ENCODE measurements around the gene PCK2. TPM values are rescaled to one million over a fixed set of nuclear protein-coding genes. Genes with fewer than 3 reads are reported as not detected.

Gene PCK2
- total RNA-seq, 2 experiments from 2014 or later, result 49.6 to 54.9 TPM

GRCh38 chr14:24110060-24110459 is 15.9 kb downstream of the PCK2 start:
- ChIA-PET POLR2A (interaction anchor here (0.8 to 6.7 kb wide), 7 partner anchors 16 to 85 kb away, joined by 3 to 89 read pairs (median 12); partner anchors contain the start of genes IRF9, PCK2, PSME2 and RNF31), CTCF (interaction anchor here (0.6 to 9.5 kb wide), 16 partner anchors 9 to 640 kb away, joined by 3 to 315 read pairs (median 4); partner anchors contain the start of genes IRF9, NGDN, PCK2 and PSME1)
- H3K27me3 Mint-ChIP-seq (ENCODE audit: low read depth), result no peaks in the 10 kb centered on the region
- no peak overlapping the region for H3K27ac Mint-ChIP-seq
- no peaks in the 10 kb centered on the region for H3K9me3 Mint-ChIP-seq (ENCODE audit: insufficient read depth)
- no peak for ATAC-seq
- H3K36me3 Mint-ChIP-seq (ENCODE audit: low read depth), result peaks cover 7% of the 10 kb centered on the region
- H3K4me3 Mint-ChIP-seq, result no peak overlapping the region
- peaks cover 42% of the 10 kb centered on the region for H3K4me1 Mint-ChIP-seq (ENCODE audit: low read depth)
- no peak for DNase-seq

- POLR2A ChIA-PET, result interaction anchor here (0.8 to 6.7 kb wide), 4 partner anchors 16 to 85 kb away, joined by 3 to 89 read pairs (median 20); partner anchors contain the start of genes IRF9, PCK2 and TM9SF1
Observed at GRCh38 chr14:24110523-24110922, 16.4 kb downstream of the PCK2 start.

GRCh38 chr14:24113379-24113800 is 19.3 kb downstream of the PCK2 start:
- Mint-ChIP-seq H3K36me3 (ENCODE audit: low read depth) (peaks cover 34% of the 10 kb centered on the region), H3K4me1 (ENCODE audit: low read depth) (peaks cover 47% of the 10 kb centered on the region)

More at GRCh38 chr14:24110523-24110922, 16.4 kb downstream of the PCK2 start:
- CTCF ChIA-PET, result interaction anchor here (0.8 to 9.5 kb wide), 13 partner anchors 10 to 479 kb away, joined by 3 to 315 read pairs (median 4); partner anchors contain the start of genes IRF9, PCK2, PSME1 and PSME2
- no peaks in the 10 kb centered on the region for H3K9me3 Mint-ChIP-seq (ENCODE audit: insufficient read depth)
- H3K27me3 Mint-ChIP-seq (ENCODE audit: low read depth), result no peaks in the 10 kb centered on the region
- no peak overlapping the region for H3K27ac Mint-ChIP-seq
- no peak overlapping the region for H3K4me3 Mint-ChIP-seq
- no peak for ATAC-seq
- H3K36me3 Mint-ChIP-seq (ENCODE audit: low read depth), result peaks cover 9% of the 10 kb centered on the region
- H3K4me1 Mint-ChIP-seq (ENCODE audit: low read depth), result peaks cover 45% of the 10 kb centered on the region
- DNase-seq, result no peak

GRCh38 chr14:24113801-24114531 is 19.9 kb downstream of the PCK2 start:
- CTCF ChIA-PET, result interaction anchor here (0.7 to 5.0 kb wide), 20 partner anchors 8 to 318 kb away, joined by 3 to 43 read pairs (median 5); partner anchors contain the start of genes CARMIL3, CHMP4A, CIDEB and EMC9
- Mint-ChIP-seq H3K4me3 (peak overlapping the region; percentile 96), H3K4me1 (ENCODE audit: low read depth) (peaks cover 44% of the 10 kb centered on the region), H3K36me3 (ENCODE audit: low read depth) (peaks cover 40% of the 10 kb centered on the region), H3K9me3 (ENCODE audit: insufficient read depth) (no peaks in the 10 kb centered on the region), H3K27me3 (ENCODE audit: low read depth) (no peaks in the 10 kb centered on the region), H3K27ac (peak overlapping the region; percentile 99)
- POLR2A ChIA-PET, result interaction anchor here (0.8 to 6.9 kb wide), 29 partner anchors 8 to 128 kb away, joined by 3 to 119 read pairs (median 8); partner anchors contain the start of genes CARMIL3, CHMP4A, EMC9 and FITM1
- DNase-seq, result peak; percentile 88
- ATAC-seq, result no peak

More at GRCh38 chr14:24113379-24113800, 19.3 kb downstream of the PCK2 start:
- CTCF ChIA-PET, result interaction anchor here (1.0 to 5.0 kb wide), 13 partner anchors 9 to 158 kb away, joined by 3 to 43 read pairs (median 8); partner anchors contain the start of genes CARMIL3, CHMP4A, EMC9 and IRF9
- H3K4me3 Mint-ChIP-seq, result peak overlapping the region; percentile 96
- peak overlapping the region; percentile 99 for H3K27ac Mint-ChIP-seq
- H3K27me3 Mint-ChIP-seq (ENCODE audit: low read depth), result no peaks in the 10 kb centered on the region
- POLR2A ChIA-PET, result interaction anchor here (1.1 to 6.9 kb wide), 17 partner anchors 10 to 129 kb away, joined by 3 to 119 read pairs (median 12); partner anchors contain the start of genes CARMIL3, CHMP4A, EMC9 and FITM1
- no peaks in the 10 kb centered on the region for H3K9me3 Mint-ChIP-seq (ENCODE audit: insufficient read depth)
- no peak for DNase-seq
- ATAC-seq, result no peak

GRCh38 chr14:24114532-24115421 is 20.7 kb downstream of the PCK2 start, which contains the start of the genes DCAF11 and NRL:
TSS of gene DCAF11 (plus strand) at chr14:24114777. CDS start at chr14:24115595, 818 bp downstream.
TSS of gene NRL (minus strand) at chr14:24114949. CDS start at chr14:24082848, 32,101 bp downstream.
- Mint-ChIP-seq H3K36me3 (ENCODE audit: low read depth) (peaks cover 48% of the 10 kb centered on the region), H3K9me3 (ENCODE audit: insufficient read depth) (no peaks in the 10 kb centered on the region), H3K27ac (peak within 1 kb of the TSS; percentile 99), H3K4me1 (ENCODE audit: low read depth) (peaks cover 38% of the 10 kb centered on the region), H3K27me3 (ENCODE audit: low read depth) (no peaks in the 10 kb centered on the region), H3K4me3 (peak within 1 kb of the TSS; percentile 96)
- DNase-seq, result peak; percentile 99
- POLR2A ChIA-PET, result interaction anchor here (0.8 to 6.9 kb wide), 29 partner anchors 9 to 185 kb away, joined by 3 to 119 read pairs (median 8); partner anchors contain the start of genes CARMIL3, EMC9, FITM1 and IRF9
- ATAC-seq, result peak; percentile 92
- CTCF ChIA-PET, result interaction anchor here (0.6 to 5.0 kb wide), 22 partner anchors 7 to 317 kb away, joined by 3 to 43 read pairs (median 5); partner anchors contain the start of genes CIDEB, EMC9, FITM1 and IRF9

DNA sequence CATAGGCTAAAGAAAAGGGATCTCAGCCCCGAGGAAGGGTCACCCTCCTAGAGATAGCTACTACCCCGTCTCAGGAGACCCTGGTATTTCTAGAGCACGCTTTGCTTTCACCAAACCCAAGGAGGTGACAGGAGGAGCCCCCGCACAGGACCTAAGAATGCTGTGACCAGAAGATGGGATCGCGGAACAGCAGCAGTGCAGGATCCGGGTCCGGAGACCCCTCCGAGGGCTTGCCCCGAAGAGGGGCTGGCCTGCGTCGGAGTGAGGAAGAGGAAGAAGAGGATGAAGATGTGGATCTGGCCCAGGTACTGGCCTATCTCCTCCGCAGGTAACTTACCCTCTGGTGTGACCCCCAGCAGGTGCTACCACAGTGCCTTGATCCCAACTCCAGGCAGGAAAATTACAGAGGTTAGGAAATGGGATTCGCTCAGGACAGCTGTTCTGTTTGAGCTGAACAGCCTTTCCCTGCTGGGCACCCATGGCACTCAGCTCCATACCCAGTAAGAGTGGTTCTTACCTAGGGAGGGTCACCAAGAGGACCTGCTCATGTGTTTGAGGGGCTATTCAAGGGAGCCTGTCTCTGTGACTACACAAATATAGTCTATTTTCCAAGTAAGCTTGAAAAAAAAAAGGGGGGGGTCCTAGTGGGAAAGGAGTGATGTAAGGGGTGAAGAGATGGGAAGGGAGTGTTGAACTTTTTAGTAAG is 21.5 kb downstream of the PCK2 start:
- ATAC-seq, result no peak
- no peaks in the 10 kb centered on the region for H3K9me3 Mint-ChIP-seq (ENCODE audit: insufficient read depth)
- H3K4me1 Mint-ChIP-seq (ENCODE audit: low read depth), result peaks cover 32% of the 10 kb centered on the region
- H3K27me3 Mint-ChIP-seq (ENCODE audit: low read depth), result no peaks in the 10 kb centered on the region
- H3K4me3 Mint-ChIP-seq, result peak overlapping the region; percentile 96
- ChIA-PET CTCF (interaction anchor here (0.6 to 5.0 kb wide), 22 partner anchors 8 to 193 kb away, joined by 3 to 43 read pairs (median 7); partner anchors contain the start of genes CIDEB, EMC9, FITM1 and IRF9), POLR2A (interaction anchor here (0.9 to 6.9 kb wide), 15 partner anchors 10 to 184 kb away, joined by 3 to 119 read pairs (median 14); partner anchors contain the start of genes EMC9, FITM1, IRF9 and MDP1)
- peak overlapping the region; percentile 99 for H3K27ac Mint-ChIP-seq
- no peak for DNase-seq
- H3K36me3 Mint-ChIP-seq (ENCODE audit: low read depth), result peaks cover 51% of the 10 kb centered on the region

GRCh38 chr14:24116128-24116814 is 22.2 kb downstream of the PCK2 start:
- H3K4me1 Mint-ChIP-seq (ENCODE audit: low read depth), result peaks cover 30% of the 10 kb centered on the region
- H3K27me3 Mint-ChIP-seq (ENCODE audit: low read depth), result no peaks in the 10 kb centered on the region
- no peak for DNase-seq
- H3K27ac Mint-ChIP-seq, result peak overlapping the region; percentile 99
- no peaks in the 10 kb centered on the region for H3K9me3 Mint-ChIP-seq (ENCODE audit: insufficient read depth)
- ChIA-PET CTCF (interaction anchor here (0.9 to 5.0 kb wide), 9 partner anchors 11 to 192 kb away, joined by 3 to 43 read pairs (median 8); partner anchors contain the start of genes EMC9, IRF9, PSME1 and PSME2), POLR2A (interaction anchor here (0.6 to 6.9 kb wide), 8 partner anchors 18 to 79 kb away, joined by 3 to 119 read pairs (median 8); partner anchors contain the start of genes FITM1, IRF9, PSME1 and PSME2)
- no peak for ATAC-seq
- H3K4me3 Mint-ChIP-seq, result peak overlapping the region; percentile 96
- H3K36me3 Mint-ChIP-seq (ENCODE audit: low read depth), result peaks cover 54% of the 10 kb centered on the region

DNA sequence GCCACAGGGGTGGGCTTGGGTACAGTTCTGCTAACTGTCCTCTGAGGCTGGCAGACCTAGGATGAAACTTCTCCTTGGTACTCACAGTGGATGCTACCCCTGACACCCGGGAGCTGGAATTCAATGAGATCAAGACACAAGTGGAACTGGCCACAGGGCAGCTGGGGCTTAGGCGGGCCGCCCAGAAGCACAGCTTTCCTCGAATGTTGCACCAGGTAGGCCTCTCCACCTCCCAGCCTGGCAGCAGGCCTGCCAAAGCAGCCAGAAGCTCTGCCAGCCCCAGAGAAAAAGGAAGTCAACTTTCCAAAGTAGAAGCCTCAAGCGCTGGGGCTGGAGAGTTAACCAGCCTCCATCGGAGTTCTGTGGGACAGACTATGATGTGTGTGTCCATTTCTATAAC is 23.1 kb downstream of the PCK2 start:
- H3K27me3 Mint-ChIP-seq (ENCODE audit: low read depth), result no peaks in the 10 kb centered on the region
- H3K36me3 Mint-ChIP-seq (ENCODE audit: low read depth), result peaks cover 58% of the 10 kb centered on the region
- ChIA-PET CTCF (interaction anchor here (1.2 to 5.0 kb wide), 8 partner anchors 8 to 43 kb away, joined by 4 to 43 read pairs (median 8); partner anchors contain the start of genes EMC9, IRF9, PSME1 and PSME2), POLR2A (interaction anchor here (0.9 to 6.9 kb wide), 4 partner anchors 17 to 43 kb away, joined by 3 to 119 read pairs (median 30); partner anchors contain the start of genes EMC9, FITM1, PSME1 and PSME2)
- no peak overlapping the region for H3K4me3 Mint-ChIP-seq
- H3K27ac Mint-ChIP-seq, result no peak overlapping the region
- no peaks in the 10 kb centered on the region for H3K9me3 Mint-ChIP-seq (ENCODE audit: insufficient read depth)
- DNase-seq (no peak), ATAC-seq (no peak)
- peaks cover 29% of the 10 kb centered on the region for H3K4me1 Mint-ChIP-seq (ENCODE audit: low read depth)

GRCh38 chr14:24119691-24120090 is 25.6 kb downstream of the PCK2 start:
- Mint-ChIP-seq H3K4me1 (ENCODE audit: low read depth) (peaks cover 28% of the 10 kb centered on the region), H3K4me3 (no peak overlapping the region), H3K27ac (no peak overlapping the region), H3K36me3 (ENCODE audit: low read depth) (peaks cover 69% of the 10 kb centered on the region), H3K9me3 (ENCODE audit: insufficient read depth) (no peaks in the 10 kb centered on the region), H3K27me3 (ENCODE audit: low read depth) (no peaks in the 10 kb centered on the region)
- no peak for DNase-seq
- CTCF ChIA-PET, result interaction anchor here (1.6 kb wide), 1 partner anchor 62 kb away, joined by 3 read pairs; no protein-coding TSS in a partner anchor
- POLR2A ChIA-PET, result interaction anchor here (1.5 to 6.9 kb wide), 4 partner anchors 15 to 75 kb away, joined by 5 to 119 read pairs (median 7); partner anchors contain the start of genes EMC9, FITM1, PSME1 and TM9SF1
- ATAC-seq, result no peak
